Activated naive CD4-positive, alpha-beta T cell treated with Interleukin-2 at 50 U/mL for 16 hours (primary cell): ENCODE measurements around the gene BHLHA15.
"Not testable (repeated sequence)": the region's sequence is repeated elsewhere in the genome, so short reads cannot be mapped to it uniquely, and the experiment has no call there.

Experiments
- DNase-seq: peaks from one replicate; pipeline ENCODE4 v3.0.0-alpha.2; 2020

Gene BHLHA15

DNA sequence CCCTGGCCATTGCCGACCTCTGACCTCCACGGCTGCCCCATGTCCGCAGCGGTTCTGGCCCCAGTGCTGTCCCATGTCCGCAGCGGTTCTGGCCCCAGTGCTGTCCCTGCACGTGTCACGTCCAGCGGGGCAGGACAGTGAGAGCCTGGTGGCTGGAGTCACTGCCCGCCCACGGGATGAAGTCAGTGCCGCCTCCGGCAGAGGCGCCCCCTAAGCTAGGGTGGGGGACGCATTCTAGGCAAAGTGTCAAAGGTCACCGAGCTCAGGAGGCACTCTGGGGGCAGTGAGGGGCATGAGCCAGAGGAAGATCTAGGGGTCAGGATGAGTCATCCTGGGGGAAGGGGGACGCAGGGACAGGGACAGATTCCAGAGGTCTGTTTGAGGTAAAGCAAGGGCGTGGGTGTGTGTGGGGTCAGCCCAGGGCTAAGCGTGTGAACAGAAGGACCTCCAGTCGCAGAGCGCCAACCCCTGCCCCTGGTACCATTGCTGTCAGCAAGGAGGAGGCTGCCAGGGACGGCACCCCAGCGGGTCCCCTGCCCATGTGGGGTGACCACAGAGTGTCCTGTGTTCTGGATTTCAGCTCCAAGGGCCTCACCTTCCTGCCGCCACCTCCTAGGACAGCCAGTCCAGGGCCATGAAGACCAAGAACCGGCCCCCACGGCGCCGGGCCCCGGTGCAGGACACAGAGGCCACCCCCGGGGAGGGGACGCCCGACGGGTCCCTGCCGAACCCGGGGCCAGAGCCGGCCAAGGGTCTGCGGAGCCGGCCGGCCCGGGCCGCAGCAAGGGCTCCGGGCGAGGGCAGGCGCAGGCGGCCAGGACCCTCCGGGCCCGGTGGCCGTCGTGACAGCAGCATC is 665 bp downstream of the BHLHA15 start:
- no peak for DNase-seq

DNA sequence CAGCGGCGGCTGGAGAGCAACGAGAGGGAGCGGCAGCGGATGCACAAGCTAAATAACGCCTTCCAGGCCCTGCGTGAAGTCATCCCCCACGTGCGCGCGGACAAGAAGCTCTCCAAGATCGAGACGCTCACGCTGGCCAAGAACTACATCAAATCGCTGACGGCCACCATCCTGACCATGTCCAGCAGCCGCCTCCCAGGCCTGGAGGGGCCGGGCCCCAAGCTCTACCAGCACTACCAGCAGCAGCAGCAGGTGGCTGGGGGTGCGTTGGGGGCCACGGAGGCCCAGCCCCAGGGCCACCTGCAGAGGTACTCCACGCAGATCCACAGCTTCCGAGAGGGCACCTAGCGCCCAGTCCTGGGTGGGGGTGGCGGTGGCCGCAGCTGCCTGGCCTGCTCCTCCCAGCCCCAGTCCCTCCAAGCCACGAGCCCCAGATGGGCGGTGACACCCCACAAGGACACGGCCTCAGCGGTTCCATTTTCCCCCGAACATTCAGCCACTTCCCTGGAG is 1.3 kb downstream of the BHLHA15 start:
- no peak for DNase-seq

DNA sequence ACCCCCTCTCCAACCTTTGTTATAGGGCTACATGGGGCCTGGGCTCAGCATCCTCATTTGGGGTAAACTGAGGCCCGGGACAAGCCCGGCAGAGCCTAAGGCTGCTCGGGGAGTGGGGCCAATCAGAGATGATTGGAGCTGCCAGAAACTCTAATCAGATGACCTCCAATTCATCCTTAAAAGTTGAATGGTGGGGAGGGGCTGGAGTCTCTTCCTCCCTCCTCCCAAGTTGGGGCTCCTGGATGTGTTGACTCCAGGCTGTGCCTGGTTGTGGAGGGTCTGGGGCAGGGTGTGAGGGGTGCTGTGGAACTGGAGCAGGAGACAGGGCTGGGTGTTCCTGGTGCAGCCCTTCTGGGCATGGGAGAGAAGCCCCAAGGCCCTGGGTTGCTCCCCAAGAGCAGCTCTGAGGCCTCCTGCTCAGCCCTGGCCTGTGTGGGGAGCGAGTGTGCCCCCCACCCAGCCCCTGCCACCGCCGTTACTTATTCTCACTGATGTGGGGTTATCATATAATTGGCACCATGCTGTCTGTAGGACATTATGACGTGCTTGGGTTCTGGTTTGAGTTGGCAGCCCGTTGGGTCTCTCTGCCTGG is 2.2 kb downstream of the BHLHA15 start:
- DNase-seq = no peak

DNA sequence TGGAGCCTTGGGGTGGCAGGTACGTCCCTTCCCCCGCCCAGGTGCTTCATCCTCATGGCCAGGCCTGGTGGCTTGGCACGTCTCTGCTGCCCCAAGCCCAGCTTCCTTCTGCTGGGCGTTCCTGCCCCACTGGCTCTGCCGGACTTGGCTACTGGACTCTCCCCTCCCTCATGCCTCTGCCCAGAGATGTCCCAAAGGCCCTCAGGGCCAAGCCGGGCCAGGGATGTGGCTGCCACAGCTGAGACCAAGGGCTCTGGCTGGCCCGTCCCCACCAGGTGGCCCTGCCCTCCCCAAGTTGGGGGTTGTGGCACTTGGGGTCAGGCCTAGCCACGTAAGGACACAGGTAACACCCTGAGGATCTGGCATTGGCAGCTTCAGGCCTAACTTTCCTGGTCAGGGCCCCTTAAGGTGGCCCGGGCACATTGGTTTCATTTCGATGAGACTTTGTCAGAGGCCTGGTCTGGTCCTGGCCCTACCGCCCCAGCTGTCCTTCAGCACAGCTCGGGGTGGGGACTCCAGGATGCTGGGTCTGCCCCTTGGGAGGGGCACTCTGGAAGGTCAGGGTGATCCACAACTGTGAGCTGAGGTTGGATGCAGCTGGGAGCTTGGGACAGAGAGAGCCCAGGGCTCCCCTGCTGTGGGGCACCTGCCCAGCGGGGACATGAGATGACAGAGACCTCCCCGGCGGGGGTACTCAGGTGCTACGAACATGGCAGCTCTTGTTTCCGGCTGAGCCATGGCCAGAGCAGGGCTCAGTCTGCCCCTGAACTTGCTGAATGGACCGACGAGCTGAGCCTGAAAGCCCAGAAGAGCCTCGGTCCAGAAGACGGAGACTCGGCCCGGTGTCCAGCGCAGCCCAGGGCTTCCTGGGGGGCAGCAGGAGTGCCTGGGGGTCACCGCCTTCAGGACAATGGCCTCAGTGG is 2.9 kb downstream of the BHLHA15 start:
- no peak for DNase-seq

DNA sequence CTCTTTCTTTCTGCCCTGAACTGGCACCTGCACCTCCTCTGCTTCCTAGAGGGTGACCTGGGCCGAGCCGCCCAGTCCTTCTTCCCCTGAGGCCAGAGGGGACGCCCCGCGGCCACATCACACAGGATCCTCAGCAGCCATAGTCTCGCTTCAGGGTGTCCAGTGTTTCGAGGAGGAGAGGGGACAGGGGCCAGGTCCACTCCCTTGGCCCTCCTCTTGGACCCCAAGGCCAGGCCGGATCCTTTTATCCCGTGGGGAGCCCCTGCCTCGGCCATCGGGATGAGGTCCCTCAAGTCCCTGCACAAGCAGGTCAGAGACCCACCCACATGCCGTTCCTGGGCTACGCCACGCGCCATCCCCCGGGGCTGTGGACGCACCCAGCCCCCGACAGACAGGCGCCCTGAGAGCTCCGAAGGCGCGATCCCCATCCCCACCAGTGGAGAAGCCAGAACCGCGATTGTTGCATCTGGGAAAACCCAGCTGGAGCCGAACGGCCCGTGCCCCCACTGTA is 3.6 kb downstream of the BHLHA15 start:
- DNase-seq = no peak

DNA sequence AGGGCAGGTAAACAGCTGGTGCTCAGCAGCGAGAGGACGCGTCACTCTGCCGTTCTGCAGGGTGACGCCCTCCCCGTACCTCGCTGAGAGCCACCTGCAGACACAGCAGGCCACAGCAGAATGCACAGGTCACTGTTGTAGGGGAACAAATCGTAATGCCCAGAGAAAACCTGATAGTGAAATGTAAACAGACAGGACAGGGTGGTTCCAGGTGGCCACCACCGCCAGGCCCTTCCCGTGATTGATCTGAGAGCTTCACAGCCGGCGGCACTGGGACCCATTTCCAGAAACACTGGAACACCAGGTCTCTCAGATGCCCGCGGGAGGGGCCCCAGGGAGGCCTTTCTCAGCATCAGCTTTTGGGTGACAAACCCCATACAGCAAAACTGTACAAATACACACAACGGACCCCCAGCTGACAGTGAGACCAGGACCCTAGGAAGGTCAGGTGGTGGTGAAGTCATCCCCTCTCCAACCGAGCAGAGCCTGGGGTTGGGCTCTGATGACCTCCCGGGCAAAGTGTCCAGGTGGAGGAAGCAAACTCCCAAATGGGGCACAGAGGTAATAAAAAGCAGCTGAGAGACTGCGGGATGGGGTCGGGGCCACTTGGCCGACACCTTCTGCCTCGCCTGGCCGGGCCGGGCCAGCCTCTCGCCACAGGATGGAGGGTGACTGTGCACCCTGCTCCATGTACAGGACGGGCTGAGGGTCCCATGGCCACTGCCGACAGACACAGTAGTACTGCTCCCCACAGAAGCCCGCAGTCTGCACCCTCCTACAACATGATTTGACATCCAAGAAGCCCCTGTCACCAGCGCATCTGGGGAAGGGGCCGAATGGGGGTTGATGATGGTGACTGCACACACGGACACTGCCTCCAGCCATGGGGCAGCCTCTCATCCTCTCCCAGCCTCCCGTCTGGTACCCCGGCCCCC is 4.6 kb downstream of the BHLHA15 start:
- no peak for DNase-seq

DNA sequence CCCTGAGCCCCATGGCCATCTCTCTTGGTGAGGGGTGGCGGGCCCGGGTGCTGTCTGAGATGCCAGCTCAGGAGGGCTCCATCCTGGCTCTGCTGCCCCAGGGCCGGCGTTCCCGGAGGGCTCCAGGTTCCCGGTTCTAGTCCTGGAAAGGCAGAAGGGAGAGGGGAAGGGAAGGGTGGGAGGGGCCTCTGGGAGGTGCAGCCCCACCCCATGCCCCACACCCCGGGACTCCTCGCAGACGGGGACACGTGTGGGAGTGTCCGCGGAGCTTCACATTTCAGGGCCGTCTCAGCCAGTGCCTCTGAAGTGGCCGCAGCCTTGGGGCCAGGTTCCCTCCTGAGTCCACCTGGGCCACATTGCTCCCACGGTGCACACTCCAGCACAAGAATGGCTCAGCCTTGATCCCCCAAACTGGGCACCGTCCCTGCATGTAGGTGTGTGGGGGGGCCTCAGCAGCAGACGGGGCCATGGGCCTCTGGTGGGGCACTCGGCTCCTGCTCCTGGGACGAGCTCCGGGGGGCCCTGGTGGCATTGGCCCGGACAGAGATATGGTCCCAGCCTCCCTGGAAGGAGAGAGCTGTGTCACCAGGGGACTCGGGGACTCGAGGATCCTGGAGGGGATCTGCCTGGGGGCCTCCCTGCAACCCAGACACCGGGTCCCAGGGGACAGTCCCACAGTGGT is 5.8 kb downstream of the BHLHA15 start:
- DNase-seq = no peak

DNA sequence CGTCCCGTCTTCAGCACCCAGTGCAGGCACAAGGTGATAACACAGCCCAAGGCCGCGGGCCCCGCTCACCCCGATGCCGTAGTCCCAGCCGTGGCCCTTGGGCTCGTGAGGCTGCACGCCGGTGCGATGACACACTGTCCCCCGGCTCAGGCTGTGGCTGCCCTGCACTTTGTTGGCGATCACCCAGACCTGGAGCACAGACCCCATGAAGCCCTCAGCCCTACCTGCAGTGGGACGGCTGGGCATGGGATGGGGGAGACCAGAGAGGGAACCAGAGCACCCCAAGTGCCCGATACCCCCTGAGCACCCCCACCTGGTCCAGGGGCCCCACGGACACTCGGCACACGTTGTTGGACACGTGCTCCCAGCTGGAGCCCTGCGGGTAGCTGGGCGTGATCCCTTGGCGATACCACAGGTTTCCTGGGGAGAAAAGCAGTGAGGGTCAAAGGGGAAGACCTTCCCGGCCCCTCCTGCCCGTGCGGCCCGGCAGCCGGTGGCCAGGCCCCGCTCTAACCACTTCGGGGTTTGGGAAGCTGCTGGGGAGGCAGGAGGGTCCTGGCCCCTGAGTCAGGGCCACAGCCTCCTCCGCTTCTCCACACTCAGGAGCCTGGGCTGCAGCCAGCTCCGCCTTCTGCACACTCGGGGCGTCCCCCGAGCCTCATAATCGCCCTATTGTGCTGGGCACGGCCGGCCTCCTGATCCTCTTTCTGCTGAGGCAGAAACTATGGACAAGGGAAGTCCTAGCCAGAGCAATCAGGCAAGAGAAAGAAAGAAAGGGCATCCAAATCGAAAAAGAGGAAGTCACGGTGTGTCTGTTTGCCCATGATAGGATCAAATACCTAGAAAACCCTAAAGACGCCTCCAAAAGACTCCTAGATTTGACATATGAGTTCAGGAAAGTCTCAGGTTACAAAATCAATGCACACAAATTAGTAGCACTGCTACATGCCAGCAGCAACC is 6.7 kb downstream of the BHLHA15 start:
- DNase-seq = no peak

DNA sequence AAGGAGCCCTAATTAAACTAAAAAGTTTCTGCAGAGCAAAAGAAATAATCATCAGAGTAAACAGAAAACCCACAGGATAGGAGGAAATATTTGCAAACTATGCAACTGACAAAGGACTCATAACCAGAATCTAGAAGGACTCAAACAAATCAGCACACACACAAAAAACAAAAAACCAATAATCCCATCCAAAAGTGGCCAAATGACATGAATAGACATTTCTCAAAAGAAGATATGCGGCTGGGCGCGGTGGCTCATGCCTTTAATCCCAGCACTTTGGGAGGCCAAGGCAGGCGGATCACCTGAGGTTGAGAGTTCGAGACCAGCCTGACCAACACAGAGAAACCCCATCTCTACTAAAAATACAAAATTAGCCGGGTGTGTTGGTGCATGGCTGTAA is 8.1 kb downstream of the BHLHA15 start:
- DNase-seq = not testable (repeated sequence)

DNA sequence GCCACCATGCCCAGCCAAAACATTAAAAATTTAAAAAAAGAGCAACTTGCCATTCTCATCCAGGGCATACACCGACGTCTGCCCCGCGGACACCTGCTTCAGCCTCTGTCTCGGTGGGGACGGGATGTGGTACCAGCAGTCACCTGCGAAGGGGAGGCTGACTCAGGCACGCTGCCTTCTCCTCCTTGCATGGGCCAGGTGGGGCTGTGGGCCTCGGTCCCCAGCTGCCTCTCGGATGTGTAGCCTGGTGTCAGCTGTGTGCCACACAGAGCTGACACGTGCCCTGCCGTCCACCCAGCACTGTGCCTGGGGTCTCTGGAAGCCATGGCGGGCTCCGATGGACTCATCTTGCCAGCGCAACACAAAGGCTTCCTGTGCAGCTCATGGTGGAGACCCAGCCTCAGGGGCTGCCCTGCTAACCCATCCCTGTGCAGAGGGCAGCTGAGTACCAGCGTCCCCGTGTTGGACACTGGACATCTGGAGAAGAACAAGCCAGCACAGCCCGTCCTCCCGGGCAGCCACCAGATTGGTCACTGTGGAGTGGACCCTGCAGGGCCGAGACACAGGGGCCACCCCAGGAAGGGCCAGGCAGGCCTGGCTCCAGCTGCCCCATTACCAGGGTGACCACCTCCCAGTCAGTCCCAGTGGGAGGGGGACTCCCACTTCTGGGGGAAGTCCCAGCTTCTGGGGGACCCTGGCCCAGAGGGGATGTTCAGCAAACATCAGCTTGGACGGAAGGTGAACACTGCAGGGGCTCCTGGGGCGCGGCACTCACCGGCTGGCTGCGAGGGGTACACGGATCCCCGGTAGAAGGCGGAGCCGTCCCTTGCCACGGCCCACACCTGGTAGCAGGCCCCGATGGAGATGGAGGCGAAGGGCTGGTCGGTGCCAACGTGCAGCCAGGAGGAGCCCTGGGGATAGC is 10.6 kb downstream of the BHLHA15 start:
- DNase-seq = no peak

DNA sequence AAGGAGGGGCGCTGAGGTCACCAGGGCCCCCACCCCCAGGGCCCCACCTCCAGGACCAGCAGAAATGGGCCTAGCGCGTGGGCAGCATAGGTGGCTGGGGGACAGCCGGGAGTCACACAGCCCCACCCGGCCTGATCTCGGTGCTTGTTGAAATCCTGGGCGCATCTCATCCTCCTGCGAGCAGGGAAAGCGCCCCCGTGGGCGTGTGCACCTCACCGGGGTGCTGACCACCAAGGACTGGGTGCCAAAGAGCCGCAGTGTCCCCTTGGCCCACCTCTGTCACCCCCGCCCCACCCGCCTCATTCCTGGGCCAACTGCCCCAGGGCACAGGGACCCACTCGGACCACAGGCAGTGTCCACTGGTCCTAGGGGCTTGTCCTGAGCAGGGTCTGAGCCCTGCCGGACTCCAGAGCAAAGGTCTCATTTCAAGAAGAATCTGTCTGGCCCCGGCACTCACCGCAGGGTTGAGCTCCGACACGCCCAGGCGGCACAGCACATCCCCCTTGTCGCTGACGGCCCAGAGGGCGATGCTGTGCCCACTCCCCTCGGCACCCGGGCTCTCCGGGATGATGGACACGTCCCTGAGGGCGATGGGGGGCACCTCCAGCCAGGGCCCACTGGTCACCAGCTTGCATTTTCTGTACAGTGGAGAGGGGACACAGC is 11.4 kb downstream of the BHLHA15 start:
- no peak for DNase-seq

DNA sequence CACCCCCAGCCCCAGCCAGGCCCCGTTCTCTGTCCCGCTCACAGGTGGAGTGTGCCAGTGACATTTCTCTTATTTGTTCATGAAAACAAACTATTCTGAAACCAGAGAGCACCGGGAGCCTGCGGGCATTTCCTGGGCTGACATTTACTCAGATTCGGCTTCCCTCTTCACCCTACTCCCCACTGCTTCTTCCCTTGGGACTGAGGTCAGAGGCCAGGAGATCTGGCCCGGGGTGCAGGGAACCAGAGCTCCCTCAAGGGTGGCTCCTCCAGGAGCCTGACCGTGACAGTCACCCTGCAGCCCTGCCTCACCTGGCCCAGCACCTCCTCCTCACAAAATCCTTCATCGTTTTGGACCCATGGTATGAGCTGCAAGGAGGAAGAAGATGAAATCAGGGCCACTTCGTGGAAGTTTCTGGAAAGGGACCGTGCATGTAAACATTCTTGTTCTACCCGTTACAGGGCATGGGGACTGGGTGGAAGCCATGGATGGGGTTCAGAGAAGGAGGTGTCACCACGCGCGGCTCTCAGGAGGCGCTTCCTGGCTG is 12.2 kb downstream of the BHLHA15 start:
- no peak for DNase-seq

DNA sequence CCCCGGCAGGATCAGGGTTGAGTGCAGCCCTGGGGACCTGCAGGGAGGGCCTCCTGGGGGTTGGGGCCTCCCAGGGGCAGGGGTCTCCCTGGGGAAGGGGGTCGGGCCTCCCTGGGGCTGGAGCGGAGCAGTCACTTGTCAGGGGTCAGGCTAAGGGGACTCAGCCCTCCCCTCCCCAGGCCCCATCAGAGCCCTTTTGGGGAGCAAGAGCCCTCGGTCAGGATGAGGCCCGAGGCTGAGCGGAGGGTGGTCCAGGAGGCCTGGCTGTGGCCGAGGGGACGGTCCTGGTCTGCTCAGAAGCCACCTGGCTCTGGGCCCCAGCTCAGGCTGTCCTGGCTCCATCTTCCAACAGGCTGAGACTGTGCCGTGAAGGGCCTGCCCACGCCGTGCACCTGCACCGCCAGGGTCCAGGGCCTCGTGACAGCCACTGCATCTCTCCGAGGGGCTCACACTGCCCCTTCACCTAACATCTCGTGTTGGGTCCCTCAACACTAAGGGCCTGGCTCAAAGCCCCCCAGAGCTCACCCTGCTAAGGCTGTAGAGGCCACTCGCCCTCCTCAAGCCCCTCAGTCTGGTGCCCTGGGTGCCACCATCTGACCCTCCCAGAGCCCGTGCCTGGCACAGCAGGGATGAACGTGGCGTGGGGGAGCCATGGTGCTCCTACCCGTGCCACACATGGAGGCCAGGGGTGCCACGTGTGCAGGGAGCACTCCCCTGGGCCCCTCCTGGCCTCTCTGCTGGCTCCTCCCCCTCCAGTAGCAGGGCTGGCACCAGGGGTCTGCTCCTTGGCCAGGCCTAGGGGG is 12.9 kb downstream of the BHLHA15 start:
- DNase-seq = no peak

DNA sequence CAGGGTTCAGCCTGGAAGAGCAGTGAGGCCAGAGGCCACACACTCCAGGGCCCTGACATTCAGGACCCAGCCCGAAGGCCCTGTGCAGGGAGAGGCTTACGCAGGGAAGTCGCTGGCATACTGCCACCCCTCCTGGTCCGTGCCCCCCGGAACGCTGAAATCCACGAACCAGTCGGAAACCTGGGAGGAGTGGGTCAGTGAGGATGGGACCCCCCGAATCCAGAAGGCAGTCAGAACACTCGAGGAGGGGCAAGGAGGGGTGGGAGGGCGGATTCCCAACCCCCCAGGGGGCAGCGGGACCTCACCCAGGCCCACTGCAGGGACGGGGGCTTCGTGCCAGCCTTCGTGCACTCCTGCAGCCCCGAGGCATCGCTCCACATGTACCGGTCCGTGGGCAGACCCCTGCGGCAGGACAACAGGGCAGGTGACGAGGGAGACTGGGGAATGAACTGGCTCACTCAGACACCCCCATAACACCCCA is 13.5 kb downstream of the BHLHA15 start:
- no peak for DNase-seq

DNA sequence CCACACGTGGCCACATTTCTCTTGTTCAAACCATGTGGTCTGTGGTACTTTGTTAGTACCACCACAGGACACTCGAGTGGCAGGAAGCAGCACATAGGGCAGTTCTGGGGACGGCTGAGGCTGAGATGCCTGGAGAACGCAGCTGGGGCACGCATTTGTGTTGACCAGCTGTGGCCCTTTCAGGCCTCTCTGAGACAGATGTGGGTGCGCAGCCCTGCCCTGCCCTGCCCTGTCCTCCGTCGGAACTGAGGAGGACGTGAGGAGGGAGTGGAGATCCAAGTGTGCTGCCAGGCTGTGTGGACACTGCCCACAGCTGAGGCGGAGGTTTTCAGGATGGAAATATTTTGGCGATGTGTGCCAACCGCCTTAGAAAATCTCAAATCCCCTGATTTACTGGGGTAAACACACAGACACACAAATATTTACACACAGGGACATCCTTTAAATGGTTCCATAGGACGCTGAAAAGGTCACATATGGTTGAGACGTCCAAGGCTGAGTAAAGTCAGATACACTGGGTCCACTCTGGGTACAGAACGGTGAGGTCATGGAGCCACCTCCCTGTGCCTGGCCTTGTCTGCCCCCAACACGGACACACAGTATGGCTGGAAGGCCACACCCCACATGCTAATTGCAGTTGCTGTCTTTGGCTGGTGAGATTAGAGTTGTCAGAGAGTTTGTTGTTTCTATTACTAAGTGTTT is 14.8 kb downstream of the BHLHA15 start:
- DNase-seq = no peak

DNA sequence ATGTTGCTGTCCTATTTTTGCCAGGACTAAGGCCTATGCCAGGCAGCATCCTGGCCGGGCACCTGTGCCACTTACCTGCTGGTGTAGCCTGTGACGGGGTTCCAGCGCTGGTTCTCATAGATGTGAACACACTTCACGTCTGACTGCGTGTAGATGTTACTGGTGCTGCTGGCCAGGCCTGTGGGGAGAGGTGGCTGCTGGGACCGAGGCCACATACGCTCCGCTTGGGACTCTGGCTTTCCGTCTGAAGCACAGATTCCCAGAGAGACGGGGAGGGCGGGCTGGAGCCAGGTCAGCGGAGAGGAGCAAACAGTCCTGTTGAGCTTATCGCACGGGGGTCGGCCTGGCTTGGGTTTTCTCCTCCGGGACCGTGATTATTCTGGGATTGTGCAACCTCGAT is 16.7 kb downstream of the BHLHA15 start:
- DNase-seq = no peak
